Stomach (tissue), 4 donors: ENCODE results near the gene GRIA1.

ENCODE experiments used
- CTCF ChIP-seq, 7 experiments: fragments of 450-650 bp in 4 of 7; fragments of 200-600 bp in 3 of 7; sonication (generic) in 3 of 7; IDR thresholded peaks; one replicate each; pipeline ENCODE4 v1.5.1; 2016 to 2019; ENCODE audit warnings: antibody characterized with exemption in 7 of 7, control low read depth in 2 of 7, mild to moderate bottlenecking in 1 of 7
- POLR2A ChIP-seq, 4 donors: fragments of 450-650 bp; IDR thresholded peaks; one replicate each; pipeline ENCODE4 v1.6.1; 2016; ENCODE audit warnings: antibody characterized with exemption in 4 of 4, control low read depth in 2 of 4, mild to moderate bottlenecking in 1 of 4, moderate library complexity in 1 of 4
- POLR2AphosphoS5 ChIP-seq, 3 donors: sonication (generic); formaldehyde crosslinking; IDR thresholded peaks; one replicate each; pipeline ENCODE4 v1.6.1; 2016; ENCODE audit warnings: antibody characterized with exemption in 3 of 3

GRCh38 chr5:153619771-153620170 is 129.3 kb downstream of the GRIA1 start:
- TF ChIP-seq CTCF (IDR thresholded peaks at IDR 0.05) = no peak
- TF ChIP-seq POLR2A (IDR thresholded peaks at IDR 0.05) = no peak
- TF ChIP-seq POLR2AphosphoS5 (IDR thresholded peaks at IDR 0.05) = no peak
